GM12864 (cell line): ENCODE results near the gene ESRRA.

ENCODE experiments used
- DNase-seq: peaks from one replicate; pipeline ENCODE4 v3.0.0-alpha.2; 2011; ENCODE audit warnings: low read depth
- H3K4me3 ChIP-seq: 2 replicates; pipeline ENCODE4 v1.5.1; 2011; ENCODE audit warnings: mild to moderate bottlenecking, low read depth, low read length, control low read depth
- CTCF ChIP-seq: IDR thresholded peaks from 2 replicates; pipeline ENCODE4 v1.5.1; 2011; ENCODE audit warnings: low read depth, mild to moderate bottlenecking, moderate library complexity, low read length, control low read depth, inconsistent platforms; ENCODE audit errors: missing control alignments

The ESRRA gene

DNA sequence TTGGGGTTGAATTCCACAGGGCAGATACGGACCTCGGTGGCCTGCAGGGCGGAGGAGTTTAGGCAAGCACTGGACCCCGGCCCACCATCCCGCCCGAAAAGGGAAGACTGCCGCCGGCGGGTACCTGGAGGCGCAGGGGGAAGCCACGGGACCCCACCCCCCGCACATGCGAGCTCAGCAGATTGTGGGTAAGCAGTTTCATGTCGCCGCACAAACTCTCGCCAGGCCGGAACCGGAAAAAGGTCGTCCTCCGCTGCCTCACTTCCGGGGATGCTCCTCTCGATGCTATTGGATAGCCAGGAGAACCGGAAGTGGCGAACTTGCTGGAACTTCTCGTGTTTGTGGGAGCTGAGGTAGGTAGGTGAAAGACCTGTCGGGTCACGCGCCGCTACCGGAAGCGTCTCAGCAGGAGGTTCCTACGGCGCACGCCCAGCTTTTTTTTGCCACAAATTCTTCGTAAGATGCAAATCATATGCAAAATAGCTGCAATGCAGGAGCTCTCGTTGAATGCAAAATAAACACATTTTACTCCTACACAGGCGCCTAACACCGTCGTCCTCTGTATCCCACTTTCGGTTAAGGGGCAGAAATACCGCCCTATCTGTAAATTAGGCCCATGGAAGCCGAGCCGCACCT lies 12.1 kb downstream of the ESRRA start, which contains the start of gene TRMT112:
TSS of gene TRMT112 (minus strand) at position 235 of the 636 bp plus-strand sequence. CDS start at position 202, 33 bp downstream.
- no peak for TF ChIP-seq CTCF
- peak within 1 kb of the TSS; percentile 91 for H3K4me3 ChIP-seq
- peak; percentile 99 for DNase-seq

GRCh38 chr11:64317961-64318765 lies 12.8 kb downstream of the ESRRA start, which contains the start of gene PRDX5:
PRDX5 (plus strand) TSS chr11:64318121; CDS start chr11:64318216, 95 bp downstream.
- peak within 1 kb of the TSS; percentile 91 for H3K4me3 ChIP-seq
- peak; percentile 93 for DNase-seq
- TF ChIP-seq CTCF, result peak; percentile 29

- H3K4me3 ChIP-seq, result peak overlapping the region; percentile 91
- DNase-seq, result no peak
- TF ChIP-seq CTCF, result no peak
Measured at GRCh38 chr11:64318766-64319761, 13.7 kb downstream of the ESRRA start.

- no peak for TF ChIP-seq CTCF
- no peak for DNase-seq
- no peak overlapping the region for H3K4me3 ChIP-seq
Measured at GRCh38 chr11:64320556-64320955, 15.2 kb downstream of the ESRRA start.

DNA sequence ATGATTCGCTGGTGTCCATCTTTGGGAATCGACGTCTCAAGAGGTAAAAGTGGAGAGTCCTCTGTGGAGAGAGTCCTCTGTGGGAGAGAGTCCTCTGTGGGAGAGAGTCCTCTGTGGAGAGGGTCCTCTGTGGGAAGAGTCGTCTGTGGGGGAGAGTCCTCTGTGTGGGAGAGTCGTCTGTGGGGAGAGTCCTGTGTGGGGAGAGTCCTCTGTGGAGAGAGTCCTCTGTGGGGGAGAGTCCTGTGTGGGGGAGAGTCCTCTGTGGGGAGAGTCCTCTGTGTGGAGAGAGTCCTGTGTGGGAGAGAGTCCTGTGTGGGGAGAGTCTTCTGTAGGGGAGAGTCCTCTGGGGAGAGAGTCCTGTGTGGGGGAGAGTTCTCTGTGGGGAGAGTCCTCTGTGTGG lies 15.7 kb downstream of the ESRRA start:
- no peak overlapping the region for H3K4me3 ChIP-seq
- DNase-seq, result no peak
- TF ChIP-seq CTCF, result no peak

DNA sequence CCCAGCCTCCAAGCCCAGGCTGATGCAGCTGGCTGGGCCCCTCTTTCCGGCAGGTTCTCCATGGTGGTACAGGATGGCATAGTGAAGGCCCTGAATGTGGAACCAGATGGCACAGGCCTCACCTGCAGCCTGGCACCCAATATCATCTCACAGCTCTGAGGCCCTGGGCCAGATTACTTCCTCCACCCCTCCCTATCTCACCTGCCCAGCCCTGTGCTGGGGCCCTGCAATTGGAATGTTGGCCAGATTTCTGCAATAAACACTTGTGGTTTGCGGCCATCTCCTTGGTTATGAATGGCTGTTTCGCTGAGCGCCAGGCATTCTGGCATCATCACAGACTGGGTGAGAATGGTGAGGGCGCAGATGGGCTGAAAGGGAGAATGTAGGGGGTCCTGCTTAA lies 16.2 kb downstream of the ESRRA start:
- no peak overlapping the region for H3K4me3 ChIP-seq
- DNase-seq, result no peak
- TF ChIP-seq CTCF, result no peak
